Progenitor cell of endocrine pancreas (in vitro differentiated cells): ENCODE data around the gene AP3M1. TPM values are rescaled to one million over a fixed set of nuclear protein-coding genes. Genes with fewer than 3 reads are reported as not detected.

Experiments used
- DNase-seq: peaks from one replicate; pipeline ENCODE4 v3.0.0; 2021; ENCODE audit warnings: low spot score; ENCODE audit not compliant: unreplicated experiment
- H3K27ac Mint-ChIP-seq: 2 replicates; pipeline ENCODE4 v1.8.0; 2021; ENCODE audit warnings: mild to moderate bottlenecking, moderate library complexity, mixed read lengths
- H3K27me3 Mint-ChIP-seq: 2 replicates; pipeline ENCODE4 v1.8.0; 2021; ENCODE audit warnings: mixed read lengths
- H3K36me3 Mint-ChIP-seq: 2 replicates; pipeline ENCODE4 v1.8.0; 2022; ENCODE audit warnings: mixed read lengths; ENCODE audit not compliant: insufficient read depth
- H3K4me1 Mint-ChIP-seq: 2 replicates; pipeline ENCODE4 v1.8.0; 2021; ENCODE audit warnings: low read depth, mixed read lengths
- H3K4me3 Mint-ChIP-seq: 2 replicates; pipeline ENCODE4 v1.8.0; 2021; ENCODE audit warnings: low read depth, mild to moderate bottlenecking, moderate library complexity, mixed read lengths
- H3K9me3 Mint-ChIP-seq: 2 replicates; pipeline ENCODE4 v1.8.0; 2021; ENCODE audit warnings: low read depth, mixed read lengths
- CTCF ChIP-seq: fragments of 200-600 bp; sonication (generic); IDR thresholded peaks from one replicate; pipeline ENCODE4 v1.5.0; 2021; ENCODE audit warnings: antibody characterized with exemption, mild to moderate bottlenecking; ENCODE audit not compliant: unreplicated experiment
- total RNA-seq: library from RNA; stranded (reverse); gene quantifications from 2 replicates; pipeline ENCODE4 v1.2.1, GENCODE V29; 2021

The AP3M1 gene
- total RNA-seq, 1 donor from 2014 or later = 51.7 TPM

- no peak overlapping the region for H3K4me3 Mint-ChIP-seq
- no peak for TF ChIP-seq CTCF
- H3K9me3 Mint-ChIP-seq = no peaks in the 10 kb centered on the region
- peaks cover 41% of the 10 kb centered on the region for H3K36me3 Mint-ChIP-seq
- H3K27me3 Mint-ChIP-seq = no peaks in the 10 kb centered on the region
- DNase-seq = no peak
- peaks cover 17% of the 10 kb centered on the region for H3K4me1 Mint-ChIP-seq
- peak overlapping the region; percentile 86 for H3K27ac Mint-ChIP-seq
Measured at GRCh38 chr10:74094231-74094630, 56.4 kb downstream of the AP3M1 start.

- TF ChIP-seq CTCF = no peak
- Mint-ChIP-seq H3K4me3 (no peak overlapping the region), H3K27ac (no peak overlapping the region), H3K9me3 (no peaks in the 10 kb centered on the region), H3K4me1 (peaks cover 11% of the 10 kb centered on the region), H3K36me3 (peaks cover 38% of the 10 kb centered on the region), H3K27me3 (no peaks in the 10 kb centered on the region)
- DNase-seq = no peak
Measured at GRCh38 chr10:74093530-74094164, 57.0 kb downstream of the AP3M1 start.

- H3K36me3 Mint-ChIP-seq = peaks cover 30% of the 10 kb centered on the region
- peaks cover 4% of the 10 kb centered on the region for H3K4me1 Mint-ChIP-seq
- H3K9me3 Mint-ChIP-seq = no peaks in the 10 kb centered on the region
- no peak overlapping the region for H3K27ac Mint-ChIP-seq
- TF ChIP-seq CTCF = no peak
- H3K4me3 Mint-ChIP-seq = no peak overlapping the region
- no peaks in the 10 kb centered on the region for H3K27me3 Mint-ChIP-seq
- no peak for DNase-seq
Measured at GRCh38 chr10:74092372-74092771, 58.3 kb downstream of the AP3M1 start.

- Mint-ChIP-seq H3K27me3 (no peaks in the 10 kb centered on the region), H3K36me3 (peaks cover 21% of the 10 kb centered on the region), H3K4me1 (no peaks in the 10 kb centered on the region), H3K27ac (no peak overlapping the region), H3K4me3 (no peak overlapping the region), H3K9me3 (no peaks in the 10 kb centered on the region)
- no peak for DNase-seq
- TF ChIP-seq CTCF = no peak
Measured at GRCh38 chr10:74088722-74089121, 61.9 kb downstream of the AP3M1 start.

- TF ChIP-seq CTCF = no peak
- H3K9me3 Mint-ChIP-seq = no peaks in the 10 kb centered on the region
- peaks cover 26% of the 10 kb centered on the region for H3K36me3 Mint-ChIP-seq
- DNase-seq = no peak
- H3K27me3 Mint-ChIP-seq = no peaks in the 10 kb centered on the region
- H3K27ac Mint-ChIP-seq = no peak overlapping the region
- H3K4me1 Mint-ChIP-seq = peaks cover 10% of the 10 kb centered on the region
- H3K4me3 Mint-ChIP-seq = no peak overlapping the region
Measured at GRCh38 chr10:74086317-74086716, 64.3 kb downstream of the AP3M1 start.
